Measurements from ENCODE around the gene TEAD2.

DNA sequence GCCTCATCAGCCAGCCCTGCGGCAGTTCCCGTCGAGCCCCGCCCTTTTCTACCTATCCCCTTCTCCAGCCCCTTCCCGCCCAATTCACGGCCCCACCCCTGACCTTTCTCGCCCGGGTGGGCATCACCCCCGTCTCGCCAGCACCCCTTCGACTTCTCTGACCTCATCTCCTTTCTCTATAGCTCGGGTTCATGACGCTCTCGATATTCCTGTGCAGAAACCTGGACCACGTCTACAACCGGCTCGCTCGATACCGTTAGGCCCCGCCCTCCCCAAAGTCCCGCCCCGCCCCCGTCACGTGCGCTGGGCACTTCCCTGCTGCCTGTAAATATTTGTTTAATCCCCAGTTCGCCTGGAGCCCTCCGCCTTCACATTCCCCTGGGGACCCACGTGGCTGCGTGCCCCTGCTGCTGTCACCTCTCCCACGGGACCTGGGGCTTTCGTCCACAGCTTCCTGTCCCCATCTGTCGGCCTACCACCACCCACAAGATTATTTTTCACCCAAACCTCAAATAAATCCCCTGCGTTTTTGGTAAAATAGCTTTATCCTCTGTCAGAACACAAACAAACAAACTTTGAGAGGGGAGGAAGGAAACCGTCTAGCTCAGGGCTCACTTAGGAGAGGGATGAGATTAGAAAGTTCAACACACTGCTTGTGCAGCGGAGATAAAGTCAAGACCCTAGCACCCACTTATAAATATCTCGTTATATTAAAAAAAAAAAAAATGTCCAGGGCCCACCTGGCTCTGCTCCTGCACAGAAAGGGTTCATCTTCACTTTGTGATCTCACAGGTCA is 21.9 kb downstream of the TEAD2 start:
- TF ChIP-seq U2AF2 (IDR thresholded peaks at IDR 0.05; ENCODE audit: low read depth, low read length), result no peak
- TF ChIP-seq KLF13 (CRISPR knock-in tag; IDR thresholded peaks at IDR 0.05), result no peak
- no peak for TF ChIP-seq RBFOX2 (IDR thresholded peaks at IDR 0.05; ENCODE audit: low read depth, low read length)
- TF ChIP-seq SOX6 (IDR thresholded peaks at IDR 0.05), result no peak
- TF ChIP-seq SOX6 (CRISPR knock-in tag; IDR thresholded peaks at IDR 0.05), result no peak
- no peak for TF ChIP-seq ARHGAP35 (CRISPR knock-in tag; IDR thresholded peaks at IDR 0.05; ENCODE audit: borderline replicate concordance)
- TF ChIP-seq, protein P1, sequence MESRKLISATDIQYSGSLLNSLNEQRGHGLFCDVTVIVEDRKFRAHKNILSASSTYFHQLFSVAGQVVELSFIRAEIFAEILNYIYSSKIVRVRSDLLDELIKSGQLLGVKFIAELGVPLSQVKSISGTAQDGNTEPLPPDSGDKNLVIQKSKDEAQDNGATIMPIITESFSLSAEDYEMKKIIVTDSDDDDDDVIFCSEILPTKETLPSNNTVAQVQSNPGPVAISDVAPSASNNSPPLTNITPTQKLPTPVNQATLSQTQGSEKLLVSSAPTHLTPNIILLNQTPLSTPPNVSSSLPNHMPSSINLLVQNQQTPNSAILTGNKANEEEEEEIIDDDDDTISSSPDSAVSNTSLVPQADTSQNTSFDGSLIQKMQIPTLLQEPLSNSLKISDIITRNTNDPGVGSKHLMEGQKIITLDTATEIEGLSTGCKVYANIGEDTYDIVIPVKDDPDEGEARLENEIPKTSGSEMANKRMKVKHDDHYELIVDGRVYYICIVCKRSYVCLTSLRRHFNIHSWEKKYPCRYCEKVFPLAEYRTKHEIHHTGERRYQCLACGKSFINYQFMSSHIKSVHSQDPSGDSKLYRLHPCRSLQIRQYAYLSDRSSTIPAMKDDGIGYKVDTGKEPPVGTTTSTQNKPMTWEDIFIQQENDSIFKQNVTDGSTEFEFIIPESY (CRISPR knock-in tag; IDR thresholded peaks at IDR 0.05), result no peak
- TF ChIP-seq KDM1A (CRISPR knock-in tag; IDR thresholded peaks at IDR 0.05), result no peak
- TF ChIP-seq, protein P2, sequence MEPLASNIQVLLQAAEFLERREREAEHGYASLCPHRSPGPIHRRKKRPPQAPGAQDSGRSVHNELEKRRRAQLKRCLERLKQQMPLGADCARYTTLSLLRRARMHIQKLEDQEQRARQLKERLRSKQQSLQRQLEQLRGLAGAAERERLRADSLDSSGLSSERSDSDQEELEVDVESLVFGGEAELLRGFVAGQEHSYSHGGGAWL (CRISPR knock-in tag; IDR thresholded peaks at IDR 0.05), result no peak; the same call in 1 of the 2 replicates
- TF ChIP-seq, protein P3, sequence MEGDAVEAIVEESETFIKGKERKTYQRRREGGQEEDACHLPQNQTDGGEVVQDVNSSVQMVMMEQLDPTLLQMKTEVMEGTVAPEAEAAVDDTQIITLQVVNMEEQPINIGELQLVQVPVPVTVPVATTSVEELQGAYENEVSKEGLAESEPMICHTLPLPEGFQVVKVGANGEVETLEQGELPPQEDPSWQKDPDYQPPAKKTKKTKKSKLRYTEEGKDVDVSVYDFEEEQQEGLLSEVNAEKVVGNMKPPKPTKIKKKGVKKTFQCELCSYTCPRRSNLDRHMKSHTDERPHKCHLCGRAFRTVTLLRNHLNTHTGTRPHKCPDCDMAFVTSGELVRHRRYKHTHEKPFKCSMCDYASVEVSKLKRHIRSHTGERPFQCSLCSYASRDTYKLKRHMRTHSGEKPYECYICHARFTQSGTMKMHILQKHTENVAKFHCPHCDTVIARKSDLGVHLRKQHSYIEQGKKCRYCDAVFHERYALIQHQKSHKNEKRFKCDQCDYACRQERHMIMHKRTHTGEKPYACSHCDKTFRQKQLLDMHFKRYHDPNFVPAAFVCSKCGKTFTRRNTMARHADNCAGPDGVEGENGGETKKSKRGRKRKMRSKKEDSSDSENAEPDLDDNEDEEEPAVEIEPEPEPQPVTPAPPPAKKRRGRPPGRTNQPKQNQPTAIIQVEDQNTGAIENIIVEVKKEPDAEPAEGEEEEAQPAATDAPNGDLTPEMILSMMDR (CRISPR knock-in tag; IDR thresholded peaks at IDR 0.05), result no peak

Data from HepG2 (cell line).